GM19468 (cell line): ENCODE results near the gene GNG12.
"Not testable (repeated sequence)": the region's sequence is repeated elsewhere in the genome, so short reads cannot be mapped to it uniquely, and the experiment has no call there.

ENCODE experiments used
- ATAC-seq: cut with Tn5 transposase; IDR thresholded peaks from one replicate; pipeline ENCODE4 v1.9.1; 2021; ENCODE audit warnings: mild to moderate bottlenecking, moderate library complexity, moderate number of reproducible peaks; ENCODE audit not compliant: unreplicated experiment; ENCODE audit errors: extremely low read depth

Gene GNG12

GRCh38 chr1:67668660-67669059 lies 164.6 kb downstream of the GNG12 start:
- no peak for ATAC-seq

- ATAC-seq, result no peak
Measured at GRCh38 chr1:67666636-67667035, 166.6 kb downstream of the GNG12 start.

GRCh38 chr1:67665307-67665706 lies 168.0 kb downstream of the GNG12 start:
- ATAC-seq, result not testable (repeated sequence)

- no peak for ATAC-seq
Measured at GRCh38 chr1:67664048-67664447, 169.2 kb downstream of the GNG12 start.

GRCh38 chr1:67662884-67663283 lies 170.4 kb downstream of the GNG12 start:
- ATAC-seq, result no peak

GRCh38 chr1:67659229-67659628 lies 174.0 kb downstream of the GNG12 start:
- no peak for ATAC-seq

GRCh38 chr1:67657152-67657551 lies 176.1 kb downstream of the GNG12 start:
- not testable (repeated sequence) for ATAC-seq

GRCh38 chr1:67655581-67655980 lies 177.7 kb downstream of the GNG12 start:
- no peak for ATAC-seq

GRCh38 chr1:67653304-67653703 lies 180.0 kb downstream of the GNG12 start:
- no peak for ATAC-seq

GRCh38 chr1:67652800-67653199 lies 180.5 kb downstream of the GNG12 start:
- no peak for ATAC-seq
